Skin epidermis (tissue), 12 donors: ENCODE results near the gene FTH1.

Experiments
- H3K27ac ChIP-seq, 21 experiments: fragments of 200-600 bp; sonication (generic) in 11 of 21; one replicate each; pipeline ENCODE4 v1.5.0; 2020; ENCODE audit warnings: mild to moderate bottlenecking in 3 of 21, inconsistent platforms in 2 of 21, moderate library complexity in 2 of 21
- H3K4me3 ChIP-seq, 7 experiments: fragments of 200-600 bp; sonication (generic) in 2 of 7; one replicate each; pipeline ENCODE4 v1.5.0; 2020; ENCODE audit warnings: inconsistent platforms in 2 of 7, mild to moderate bottlenecking in 2 of 7, moderate library complexity in 1 of 7

FTH1 gene

GRCh38 chr11:61923166-61924063 is 44.0 kb downstream of the FTH1 start:
- Histone ChIP-seq H3K27ac (peak overlapping the region; percentile 31 to 97 (median 78)), H3K4me3 (no peak overlapping the region)

DNA sequence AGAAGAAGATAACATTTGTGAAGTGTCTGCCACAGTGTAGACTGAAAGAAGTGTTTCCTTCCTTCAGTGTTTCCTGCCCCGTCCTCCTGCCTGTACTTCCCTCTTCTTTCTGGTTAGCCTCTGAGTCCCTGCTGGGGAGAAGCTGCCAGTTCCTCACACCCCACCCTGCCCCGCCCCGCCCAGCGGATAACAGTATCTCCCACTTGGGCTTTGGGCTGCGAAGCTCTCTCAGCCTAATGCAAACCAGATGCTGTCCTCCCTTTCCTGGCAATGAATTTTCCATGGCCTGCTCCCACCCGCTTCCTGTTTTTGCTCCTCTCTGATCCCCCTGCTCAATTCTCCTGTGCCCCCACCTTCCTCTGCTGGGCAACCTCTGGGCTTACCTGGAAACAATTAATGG is 44.9 kb downstream of the FTH1 start:
- peak overlapping the region in 20 of 21 experiments; percentile 36 to 97 (median 80) for H3K27ac ChIP-seq
- H3K4me3 ChIP-seq = no peak overlapping the region

GRCh38 chr11:61921446-61921845 is 46.0 kb downstream of the FTH1 start:
- H3K4me3 ChIP-seq = no peak overlapping the region
- peak overlapping the region in 8 of 21 experiments; percentile 16 to 97 (median 82) for H3K27ac ChIP-seq

DNA sequence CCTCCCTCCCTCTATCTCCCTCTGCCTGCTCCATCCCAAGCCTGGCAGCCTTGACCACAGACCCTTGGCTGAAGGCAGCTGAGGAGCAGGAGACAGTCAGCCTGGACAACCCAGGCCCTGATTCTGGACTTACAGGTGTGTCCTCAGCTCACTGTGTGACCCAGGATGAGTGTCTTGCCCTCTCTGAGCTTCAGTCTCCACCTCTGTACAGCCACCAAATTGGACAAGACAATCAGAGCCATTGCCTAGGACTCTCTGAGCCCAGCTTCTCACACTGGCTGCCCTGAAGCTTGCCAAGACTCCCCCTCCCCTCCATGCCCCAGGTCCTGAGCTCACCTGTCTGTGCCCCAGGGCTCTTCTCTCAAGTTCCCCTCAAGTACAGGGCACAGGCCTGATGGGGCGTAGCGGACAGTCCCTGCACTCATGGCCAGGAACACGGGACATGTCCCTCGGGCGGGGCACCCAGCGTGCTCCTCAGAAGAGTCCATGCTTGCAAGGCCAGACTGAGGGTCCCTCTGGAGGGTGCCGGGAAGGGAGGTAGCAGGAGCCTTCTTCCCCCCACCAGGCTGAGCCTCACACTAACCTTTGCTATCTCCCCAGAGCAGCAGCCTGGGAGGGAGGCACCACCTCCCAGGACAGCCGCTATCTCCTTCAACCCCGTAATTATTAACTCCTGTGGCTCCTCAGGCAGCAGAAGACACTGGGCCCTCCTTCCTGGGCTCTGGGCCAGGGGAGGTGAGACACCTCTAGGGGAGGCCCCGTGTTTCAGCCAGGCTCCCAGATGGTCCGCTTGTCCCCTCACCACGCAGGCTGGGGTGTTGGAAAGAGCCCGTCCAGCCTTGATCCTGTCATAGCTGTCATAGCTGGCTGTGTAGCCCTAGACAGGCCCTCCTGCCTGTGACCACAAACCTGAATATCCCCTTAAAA is 47.5 kb downstream of the FTH1 start:
- Histone ChIP-seq H3K27ac (peak overlapping the region in 12 of 21 experiments; percentile 14 to 87 (median 78)), H3K4me3 (no peak overlapping the region)

- Histone ChIP-seq H3K4me3 (no peak overlapping the region), H3K27ac (peak overlapping the region in 14 of 21 experiments; percentile 5 to 87 (median 72))
These were observed 48.3 kb downstream of the FTH1 start for GRCh38 chr11:61918938-61919704.

- peak overlapping the region in 14 of 21 experiments; percentile 5 to 87 (median 72) for H3K27ac ChIP-seq
- H3K4me3 ChIP-seq = peak overlapping the region in 1 of 7 experiments; percentile 59
These were observed 49.0 kb downstream of the FTH1 start for GRCh38 chr11:61918251-61918937.

GRCh38 chr11:61917334-61918109 is 49.9 kb downstream of the FTH1 start, which contains the start of gene RAB3IL1:
Gene RAB3IL1 (minus strand): TSS chr11:61917566. CDS start chr11:61917367, 199 bp downstream.
- peak within 1 kb of the TSS in 18 of 21 experiments; percentile 22 to 87 (median 68) for H3K27ac ChIP-seq
- peak within 1 kb of the TSS; percentile 44 to 60 (median 52) for H3K4me3 ChIP-seq

- Histone ChIP-seq H3K27ac (peak overlapping the region in 17 of 21 experiments; percentile 46 to 87 (median 68)), H3K4me3 (peak overlapping the region; percentile 44 to 60 (median 52))
These were observed 50.6 kb downstream of the FTH1 start for GRCh38 chr11:61916737-61917333.

- peak overlapping the region in 5 of 21 experiments; percentile 7 to 49 (median 36) for H3K27ac ChIP-seq
- H3K4me3 ChIP-seq = no peak overlapping the region
These were observed 52.8 kb downstream of the FTH1 start for GRCh38 chr11:61914471-61915171.
